GM18520 (cell line): Measurements from ENCODE around the gene CST6.
A peak's percentile ranks its signal among the peaks of the same experiment; 100 is the strongest.
"Not testable (repeated sequence)": the region's sequence is repeated elsewhere in the genome, so short reads cannot be mapped to it uniquely, and the experiment has no call there.

Experiments used
- ATAC-seq: cut with Tn5 transposase; IDR thresholded peaks from one replicate; pipeline ENCODE4 v1.9.1; 2021; ENCODE audit not compliant: unreplicated experiment

Gene CST6

GRCh38 chr11:65982824-65983588, 28.8 kb upstream of the CST6 start:
- ATAC-seq = no peak

- ATAC-seq = no peak
Observed at GRCh38 chr11:65983589-65983987, 28.2 kb upstream of the CST6 start.

GRCh38 chr11:65987336-65987735, 24.5 kb upstream of the CST6 start:
- ATAC-seq = no peak

- peak; percentile 97 for ATAC-seq
Observed at GRCh38 chr11:65988791-65989592, 22.8 kb upstream of the CST6 start.

- no peak for ATAC-seq
Observed at GRCh38 chr11:65992056-65992455, 19.8 kb upstream of the CST6 start.

- no peak for ATAC-seq
Observed at GRCh38 chr11:65997286-65997685, 14.5 kb upstream of the CST6 start.

GRCh38 chr11:66001942-66002647, 9.7 kb upstream of the CST6 start, which contains the start of the genes BANF1 and EIF1AD:
TSS of gene BANF1 (plus strand) at chr11:66002503. CDS start at chr11:66003251, 748 bp downstream.
TSS of gene EIF1AD (minus strand) at chr11:66002157. CDS start at chr11:66000389, 1,768 bp downstream.
- ATAC-seq = peak; percentile 79

GRCh38 chr11:66002648-66003225, 9.1 kb upstream of the CST6 start:
- ATAC-seq = peak; percentile 39

GRCh38 chr11:66003291-66003690, 8.5 kb upstream of the CST6 start:
- ATAC-seq = no peak

GRCh38 chr11:66004186-66004585, 7.6 kb upstream of the CST6 start:
- no peak for ATAC-seq

- no peak for ATAC-seq
Observed at GRCh38 chr11:66006134-66006890, 5.5 kb upstream of the CST6 start.

- no peak for ATAC-seq
Observed at GRCh38 chr11:66006891-66007176, 5.0 kb upstream of the CST6 start.

- no peak for ATAC-seq
Observed at GRCh38 chr11:66007201-66007634, 4.6 kb upstream of the CST6 start.

GRCh38 chr11:66008095-66008467, 3.7 kb upstream of the CST6 start:
- no peak for ATAC-seq

GRCh38 chr11:66008468-66009101, 3.2 kb upstream of the CST6 start:
- no peak for ATAC-seq

GRCh38 chr11:66010036-66010435, 1.8 kb upstream of the CST6 start:
- ATAC-seq = not testable (repeated sequence)

GRCh38 chr11:66011239-66011784, 496 bp upstream of the CST6 start:
- no peak for ATAC-seq

GRCh38 chr11:66012371-66012945, 650 bp downstream of the CST6 start:
- no peak for ATAC-seq

- ATAC-seq = no peak
Observed at GRCh38 chr11:66012946-66013761, 1.3 kb downstream of the CST6 start.
